Small intestine (tissue), 7 donors: ENCODE data around the gene GARS1. TPM values are rescaled to one million over a fixed set of nuclear protein-coding genes. Genes with fewer than 3 reads are reported as not detected.

Source experiments
- DNase-seq, 2 donors: peaks; one replicate each; pipeline versions ENCODE4 v3.0.0 to v3.0.0-alpha.2; 2013
- FAIRE-seq: peaks from 2 replicates; lab custom pipeline; 2012; peaks lifted over from hg19 to GRCh38; lab: Jason Lieb, UNC
- H3K27ac ChIP-seq, 3 donors: one replicate each; pipeline ENCODE4 v1.5.1; 2013; ENCODE audit warnings: low read length in 2 of 3, mild to moderate bottlenecking in 2 of 3, control low read depth in 1 of 3, inconsistent platforms in 1 of 3, low read depth in 1 of 3, moderate library complexity in 1 of 3
- H3K27me3 ChIP-seq, 3 donors: one replicate each; pipeline ENCODE4 v1.6.1; 2013; ENCODE audit warnings: low read length in 3 of 3, inconsistent platforms in 1 of 3; ENCODE audit not compliant: control insufficient read depth in 3 of 3, insufficient read depth in 3 of 3
- H3K36me3 ChIP-seq, 3 donors: one replicate each; pipeline ENCODE4 v1.6.1; 2013; ENCODE audit warnings: low read length in 3 of 3, inconsistent platforms in 1 of 3, low read depth in 1 of 3, mild to moderate bottlenecking in 1 of 3, moderate library complexity in 1 of 3; ENCODE audit not compliant: control insufficient read depth in 3 of 3, insufficient read depth in 2 of 3
- H3K4me1 ChIP-seq, 3 donors: one replicate each; pipeline ENCODE4 v1.6.1; 2013; ENCODE audit warnings: low read length in 2 of 3, inconsistent platforms in 1 of 3, low read depth in 1 of 3, mild to moderate bottlenecking in 1 of 3, moderate library complexity in 1 of 3; ENCODE audit not compliant: control insufficient read depth in 3 of 3, insufficient read depth in 2 of 3
- H3K4me3 ChIP-seq, 3 donors: one replicate each; pipeline ENCODE4 v1.5.1; 2013; ENCODE audit warnings: low read length in 3 of 3, control low read depth in 1 of 3, inconsistent platforms in 1 of 3, low read depth in 1 of 3, mild to moderate bottlenecking in 1 of 3, moderate library complexity in 1 of 3
- H3K9me3 ChIP-seq, 2 donors: one replicate each; pipeline ENCODE4 v1.6.1; 2013; ENCODE audit warnings: low read depth in 1 of 2, low read length in 1 of 2; ENCODE audit not compliant: control insufficient read depth in 2 of 2, insufficient read depth in 1 of 2
- WGBS, 3 donors: extraction: QIAGEN DNeasy Blood & Tissue Kit; methylation state at CpG; one replicate each; pipeline ENCODE4 v1.1.7; 2013; 5-methylcytosine and 5-hydroxymethylcytosine counted together
- polyA plus RNA-seq, 4 donors: library from polyadenylated mRNA; stranded (reverse) in 3 of 4; unstranded in 1 of 4; fragments of 200-250 nt in 3 of 4; fragments of 120-200 nt in 1 of 4; gene quantifications; one replicate each; pipeline versions ENCODE4 v1.2.1 to v1.2.3, GENCODE V29; 2013
- donor health status: healthy with polysubstance abuse.
- donor health status: control.
- donor health status: control.
- donor health status: Bipolar disorder and iron deficiency.
- donor health status: healthy.

GARS1 gene
- polyA plus RNA-seq, 4 donors, result 36.5 to 144 (median 65.1) TPM

- Histone ChIP-seq H3K4me1 (no peaks in the 10 kb centered on the region), H3K4me3 (no peak overlapping the region), H3K27me3 (no peaks in the 10 kb centered on the region), H3K27ac (no peak overlapping the region), H3K9me3 (no peaks in the 10 kb centered on the region), H3K36me3 (peaks cover 0 to 8% (median 0%) of the 10 kb centered on the region in 3 donors)
- 80 to 85% (median 83%) methylated on average over 7 of the region's 7 CpGs for WGBS, 3 donors
- FAIRE-seq (no peak), DNase-seq (no peak)
Observed at GRCh38 chr7:30652132-30652531, 57.5 kb downstream of the GARS1 start.

- H3K4me3 ChIP-seq, result no peak overlapping the region
- no peaks in the 10 kb centered on the region for H3K4me1 ChIP-seq
- no peaks in the 10 kb centered on the region for H3K27me3 ChIP-seq
- H3K27ac ChIP-seq, result no peak overlapping the region
- DNase-seq (no peak), FAIRE-seq (no peak)
- peaks cover 0 to 8% (median 0%) of the 10 kb centered on the region in 3 donors for H3K36me3 ChIP-seq
- H3K9me3 ChIP-seq, result no peaks in the 10 kb centered on the region
- WGBS, 3 donors, result 88 to 95% (median 90%) methylated on average over 15 to 19 of the region's 19 CpGs
Observed at GRCh38 chr7:30652698-30653641, 58.3 kb downstream of the GARS1 start.

GRCh38 chr7:30654296-30655090, 59.8 kb downstream of the GARS1 start:
- Histone ChIP-seq H3K36me3 (peaks cover 0 to 8% (median 0%) of the 10 kb centered on the region in 3 donors), H3K27ac (no peak overlapping the region), H3K9me3 (no peaks in the 10 kb centered on the region), H3K27me3 (no peaks in the 10 kb centered on the region), H3K4me3 (no peak overlapping the region), H3K4me1 (no peaks in the 10 kb centered on the region)
- WGBS, 3 donors, result 91 to 94% (median 93%) methylated on average over 15 of the region's 15 CpGs
- no peak for FAIRE-seq
- no peak for DNase-seq

- Histone ChIP-seq H3K4me1 (no peaks in the 10 kb centered on the region), H3K27ac (no peak overlapping the region), H3K4me3 (no peak overlapping the region), H3K9me3 (no peaks in the 10 kb centered on the region), H3K27me3 (no peaks in the 10 kb centered on the region), H3K36me3 (peaks cover 0 to 8% (median 0%) of the 10 kb centered on the region in 3 donors)
- 90 to 92% (median 90%) methylated on average over 22 of the region's 22 CpGs for WGBS, 3 donors
- FAIRE-seq (no peak), DNase-seq (no peak)
Observed at GRCh38 chr7:30655096-30655970, 60.7 kb downstream of the GARS1 start.

GRCh38 chr7:30656006-30656957, 61.6 kb downstream of the GARS1 start:
- Histone ChIP-seq H3K27ac (no peak overlapping the region), H3K9me3 (no peaks in the 10 kb centered on the region), H3K4me1 (no peaks in the 10 kb centered on the region), H3K4me3 (no peak overlapping the region), H3K27me3 (no peaks in the 10 kb centered on the region), H3K36me3 (peaks cover 0 to 8% (median 0%) of the 10 kb centered on the region in 3 donors)
- WGBS, 3 donors, result 85 to 87% (median 85%) methylated on average over 21 of the region's 21 CpGs
- DNase-seq (no peak), FAIRE-seq (no peak)

- no peak overlapping the region for H3K27ac ChIP-seq
- no peaks in the 10 kb centered on the region for H3K9me3 ChIP-seq
- H3K36me3 ChIP-seq, result peaks cover 0 to 8% (median 0%) of the 10 kb centered on the region in 3 donors
- 92 to 96% (median 96%) methylated on average over 2 of the region's 2 CpGs for WGBS, 3 donors
- DNase-seq (no peak), FAIRE-seq (no peak)
- H3K4me1 ChIP-seq, result no peaks in the 10 kb centered on the region
- H3K27me3 ChIP-seq, result no peaks in the 10 kb centered on the region
- no peak overlapping the region for H3K4me3 ChIP-seq
Observed at GRCh38 chr7:30657131-30657530, 62.5 kb downstream of the GARS1 start.

GRCh38 chr7:30658479-30659074, 63.9 kb downstream of the GARS1 start:
- H3K4me1 ChIP-seq, result no peaks in the 10 kb centered on the region
- H3K9me3 ChIP-seq, result no peaks in the 10 kb centered on the region
- peaks cover 0 to 8% (median 0%) of the 10 kb centered on the region in 3 donors for H3K36me3 ChIP-seq
- no peak for DNase-seq
- no peak overlapping the region for H3K27ac ChIP-seq
- WGBS, 3 donors, result 58 to 75% (median 60%) methylated on average over 3 of the region's 3 CpGs
- H3K4me3 ChIP-seq, result no peak overlapping the region
- peaks cover 0 to 2% (median 0%) of the 10 kb centered on the region in 3 donors for H3K27me3 ChIP-seq
- FAIRE-seq, result no peak
